ENCODE data around the gene SLC1A2.

DNA sequence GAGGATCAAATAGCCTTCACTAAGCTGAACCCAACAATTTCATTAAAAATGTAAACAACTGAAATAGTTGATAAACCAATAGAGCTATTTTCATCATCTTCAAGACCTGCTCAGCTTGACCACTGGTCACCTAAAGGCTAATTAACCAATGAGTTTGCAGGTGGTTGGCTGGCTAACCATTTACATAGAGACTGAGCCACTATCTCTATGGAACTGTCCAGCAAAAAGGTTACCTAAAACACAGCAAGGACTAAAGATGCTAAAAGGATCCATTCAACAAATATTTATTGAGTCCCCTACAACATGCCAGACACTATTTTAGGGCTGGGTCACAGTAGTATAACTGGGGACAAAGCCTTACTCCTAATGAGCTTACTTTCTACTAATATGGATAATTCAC, 156.6 kb downstream of the SLC1A2 start:
- TF ChIP-seq, protein P1, sequence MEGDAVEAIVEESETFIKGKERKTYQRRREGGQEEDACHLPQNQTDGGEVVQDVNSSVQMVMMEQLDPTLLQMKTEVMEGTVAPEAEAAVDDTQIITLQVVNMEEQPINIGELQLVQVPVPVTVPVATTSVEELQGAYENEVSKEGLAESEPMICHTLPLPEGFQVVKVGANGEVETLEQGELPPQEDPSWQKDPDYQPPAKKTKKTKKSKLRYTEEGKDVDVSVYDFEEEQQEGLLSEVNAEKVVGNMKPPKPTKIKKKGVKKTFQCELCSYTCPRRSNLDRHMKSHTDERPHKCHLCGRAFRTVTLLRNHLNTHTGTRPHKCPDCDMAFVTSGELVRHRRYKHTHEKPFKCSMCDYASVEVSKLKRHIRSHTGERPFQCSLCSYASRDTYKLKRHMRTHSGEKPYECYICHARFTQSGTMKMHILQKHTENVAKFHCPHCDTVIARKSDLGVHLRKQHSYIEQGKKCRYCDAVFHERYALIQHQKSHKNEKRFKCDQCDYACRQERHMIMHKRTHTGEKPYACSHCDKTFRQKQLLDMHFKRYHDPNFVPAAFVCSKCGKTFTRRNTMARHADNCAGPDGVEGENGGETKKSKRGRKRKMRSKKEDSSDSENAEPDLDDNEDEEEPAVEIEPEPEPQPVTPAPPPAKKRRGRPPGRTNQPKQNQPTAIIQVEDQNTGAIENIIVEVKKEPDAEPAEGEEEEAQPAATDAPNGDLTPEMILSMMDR (IDR thresholded peaks at IDR 0.05; ENCODE audit: insufficient read depth, low read length, poor library complexity, severe bottlenecking), result no peak
- TF ChIP-seq EZH2phosphoT487 (conservative IDR thresholded peaks at IDR 0.05; ENCODE audit: low read length), result no peak
